ENCODE measurements around the gene POLR3F.

Gene POLR3F

GRCh38 chr20:18428490-18429173 is 38.6 kb upstream of the POLR3F start (continued):
- TF ChIP-seq ZNF580 (tag by site-specific recombination; IDR thresholded peaks at IDR 0.05) (peak; percentile 69), ZNF626 (tag by site-specific recombination; IDR thresholded peaks at IDR 0.05) (peak; percentile 20; the same call in 1 of the 2 replicates), WT1 (tag by site-specific recombination; IDR thresholded peaks at IDR 0.05) (peak; percentile 84; the same call in 1 of the 2 replicates), ZNF571 (tag by site-specific recombination; IDR thresholded peaks at IDR 0.05) (no peak), IKZF3 (tag by site-specific recombination; IDR thresholded peaks at IDR 0.05) (peak; percentile 59; the same call in 1 of the 2 replicates), ZNF639 (tag by site-specific recombination; IDR thresholded peaks at IDR 0.05) (no peak), PRDM2 (tag by site-specific recombination; IDR thresholded peaks at IDR 0.05; ENCODE audit: borderline replicate concordance) (no peak), ZNF645 (tag by site-specific recombination; IDR thresholded peaks at IDR 0.05) (no peak), ZNF248 (tag by site-specific recombination; IDR thresholded peaks at IDR 0.05) (no peak), KLF1 (tag by site-specific recombination; IDR thresholded peaks at IDR 0.05) (no peak), GFI1B (tag by site-specific recombination; IDR thresholded peaks at IDR 0.05) (peak; percentile 85), MYNN (tag by site-specific recombination; IDR thresholded peaks at IDR 0.05; ENCODE audit: borderline replicate concordance) (no peak), FEZF1 (tag by site-specific recombination; IDR thresholded peaks at IDR 0.05) (peak; percentile 99), ZNF24 (tag by site-specific recombination; IDR thresholded peaks at IDR 0.05) (0 out of 2 replicates have a peak, but pooled peaks have one; percentile 45), YY1 (tag by site-specific recombination; IDR thresholded peaks at IDR 0.05) (peak; percentile 81), ZNF202 (tag by site-specific recombination; IDR thresholded peaks at IDR 0.05; ENCODE audit: borderline replicate concordance) (no peak), ZNF501 (tag by site-specific recombination; IDR thresholded peaks at IDR 0.05) (peak; percentile 17; the same call in 1 of the 2 replicates), ZNF146 (tag by site-specific recombination; IDR thresholded peaks at IDR 0.05) (no peak)
